Mucosa of rectum (tissue), 2 donors: ENCODE measurements around the gene SSH3.
A peak's percentile ranks its signal among the peaks of the same experiment; 100 is the strongest.

Source experiments
- H3K27ac ChIP-seq, 2 donors: one replicate each; pipeline ENCODE4 v1.7.0; 2013; ENCODE audit warnings: inconsistent platforms in 2 of 2, low read depth in 2 of 2, low read length in 2 of 2
- H3K27me3 ChIP-seq, 2 donors: one replicate each; pipeline ENCODE4 v1.7.0; 2013; ENCODE audit warnings: low read length in 2 of 2; ENCODE audit not compliant: control insufficient read depth in 2 of 2, insufficient read depth in 2 of 2
- H3K36me3 ChIP-seq, 2 donors: one replicate each; pipeline ENCODE4 v1.7.0; 2013; ENCODE audit warnings: low read length in 2 of 2; ENCODE audit not compliant: control insufficient read depth in 2 of 2, insufficient read depth in 2 of 2
- H3K4me1 ChIP-seq, 2 donors: one replicate each; pipeline ENCODE4 v1.7.0; 2013; ENCODE audit warnings: low read length in 2 of 2, mild to moderate bottlenecking in 1 of 2; ENCODE audit not compliant: control insufficient read depth in 2 of 2, insufficient read depth in 2 of 2
- H3K4me3 ChIP-seq, 2 donors: one replicate each; pipeline ENCODE4 v1.7.0; 2013; ENCODE audit warnings: low read length in 2 of 2
- H3K9ac ChIP-seq, 2 donors: one replicate each; pipeline ENCODE4 v1.7.0; 2013; ENCODE audit warnings: low read length in 2 of 2, low read depth in 1 of 2, mild to moderate bottlenecking in 1 of 2
- H3K9me3 ChIP-seq, 2 donors: one replicate each; pipeline ENCODE4 v1.7.0; 2013; ENCODE audit warnings: low read length in 2 of 2; ENCODE audit not compliant: control insufficient read depth in 2 of 2
- donor health status: healthy.
- donor health status: Normal muscosa, but diverticular disease.

SSH3 gene

GRCh38 chr11:67280788-67281551 lies 22.4 kb upstream of the SSH3 start:
- Histone ChIP-seq H3K4me1 (peaks cover 27 to 34% of the 10 kb centered on the region in 2 donors), H3K27me3 (no peaks in the 10 kb centered on the region), H3K36me3 (peaks cover 58 to 68% of the 10 kb centered on the region in 2 donors), H3K9ac (no peak overlapping the region), H3K27ac (peak overlapping the region in 1 of 2 donors; percentile 23), H3K4me3 (no peak overlapping the region), H3K9me3 (no peaks in the 10 kb centered on the region)

- Histone ChIP-seq H3K9ac (no peak overlapping the region), H3K4me3 (no peak overlapping the region), H3K27me3 (no peaks in the 10 kb centered on the region), H3K9me3 (no peaks in the 10 kb centered on the region), H3K4me1 (peaks cover 21 to 30% of the 10 kb centered on the region in 2 donors), H3K27ac (no peak overlapping the region), H3K36me3 (peaks cover 58 to 70% of the 10 kb centered on the region in 2 donors)
Observed at GRCh38 chr11:67281552-67282150, 21.7 kb upstream of the SSH3 start.

GRCh38 chr11:67282155-67282875 lies 21.0 kb upstream of the SSH3 start:
- Histone ChIP-seq H3K4me1 (peaks cover 14 to 30% of the 10 kb centered on the region in 2 donors), H3K27ac (peak overlapping the region in 1 of 2 donors; percentile 61), H3K4me3 (no peak overlapping the region), H3K9ac (no peak overlapping the region), H3K9me3 (no peaks in the 10 kb centered on the region), H3K27me3 (no peaks in the 10 kb centered on the region), H3K36me3 (peaks cover 58 to 75% of the 10 kb centered on the region in 2 donors)

GRCh38 chr11:67282876-67283371 lies 20.4 kb upstream of the SSH3 start:
- H3K4me3 ChIP-seq = no peak overlapping the region
- H3K9me3 ChIP-seq = no peaks in the 10 kb centered on the region
- H3K27ac ChIP-seq = peak overlapping the region in 1 of 2 donors; percentile 61
- peaks cover 13 to 30% of the 10 kb centered on the region in 2 donors for H3K4me1 ChIP-seq
- no peak overlapping the region for H3K9ac ChIP-seq
- no peaks in the 10 kb centered on the region for H3K27me3 ChIP-seq
- H3K36me3 ChIP-seq = peaks cover 58 to 77% of the 10 kb centered on the region in 2 donors

- Histone ChIP-seq H3K4me3 (no peak overlapping the region), H3K4me1 (peaks cover 11 to 29% of the 10 kb centered on the region in 2 donors), H3K27ac (peak overlapping the region; percentile 34 to 61), H3K9ac (no peak overlapping the region), H3K36me3 (peaks cover 58 to 77% of the 10 kb centered on the region in 2 donors), H3K27me3 (no peaks in the 10 kb centered on the region), H3K9me3 (no peaks in the 10 kb centered on the region)
Observed at GRCh38 chr11:67283481-67283963, 19.8 kb upstream of the SSH3 start.

- Histone ChIP-seq H3K9ac (no peak overlapping the region), H3K4me1 (peaks cover 12 to 28% of the 10 kb centered on the region in 2 donors), H3K27ac (no peak overlapping the region), H3K27me3 (no peaks in the 10 kb centered on the region), H3K9me3 (no peaks in the 10 kb centered on the region), H3K36me3 (peaks cover 47 to 63% of the 10 kb centered on the region in 2 donors), H3K4me3 (no peak overlapping the region)
Observed at GRCh38 chr11:67284811-67285540, 18.4 kb upstream of the SSH3 start.

GRCh38 chr11:67285541-67286498 lies 17.5 kb upstream of the SSH3 start:
- Histone ChIP-seq H3K9me3 (no peaks in the 10 kb centered on the region), H3K4me3 (no peak overlapping the region), H3K27ac (peak overlapping the region in 1 of 2 donors; percentile 98), H3K9ac (peak overlapping the region in 1 of 2 donors; percentile 34), H3K36me3 (peaks cover 39 to 54% of the 10 kb centered on the region in 2 donors), H3K27me3 (no peaks in the 10 kb centered on the region), H3K4me1 (peaks cover 21 to 34% of the 10 kb centered on the region in 2 donors)

GRCh38 chr11:67286621-67287333 lies 16.6 kb upstream of the SSH3 start:
- Histone ChIP-seq H3K27me3 (no peaks in the 10 kb centered on the region), H3K4me1 (peaks cover 21 to 34% of the 10 kb centered on the region in 2 donors), H3K9ac (peak overlapping the region in 1 of 2 donors; percentile 83), H3K9me3 (no peaks in the 10 kb centered on the region), H3K4me3 (no peak overlapping the region), H3K36me3 (peaks cover 32 to 47% of the 10 kb centered on the region in 2 donors), H3K27ac (peak overlapping the region; percentile 86 to 98)
